HS-5 (cell line): Measurements from ENCODE around the gene LARP4B.
"Not testable (repeated sequence)": the region's sequence is repeated elsewhere in the genome, so short reads cannot be mapped to it uniquely, and the experiment has no call there.

Experiments used
- DNase-seq: peaks from one replicate; pipeline ENCODE4 v3.0.0-alpha.2; 2012; ENCODE audit warnings: low read depth

Gene LARP4B

DNA sequence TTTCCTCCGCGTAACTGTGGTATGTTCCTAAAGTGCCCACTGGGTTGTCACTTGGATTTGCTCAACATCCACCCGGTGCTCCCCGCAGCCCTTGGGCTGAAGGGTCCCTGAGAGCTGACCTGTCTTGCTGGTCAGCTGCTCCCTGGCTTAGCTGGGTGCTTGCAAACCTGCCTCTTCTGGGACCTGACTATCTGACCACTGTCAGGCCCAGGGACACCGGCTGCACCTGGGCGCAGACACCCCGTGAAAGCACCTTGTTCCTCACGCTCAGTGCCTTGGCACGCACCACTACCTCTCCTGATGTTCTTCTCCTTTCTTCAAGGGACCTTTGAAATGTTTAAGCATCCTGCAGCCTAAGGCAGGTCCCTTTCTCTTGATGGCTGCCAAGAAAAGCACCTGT lies 26.6 kb upstream of the LARP4B start:
- DNase-seq: no peak

DNA sequence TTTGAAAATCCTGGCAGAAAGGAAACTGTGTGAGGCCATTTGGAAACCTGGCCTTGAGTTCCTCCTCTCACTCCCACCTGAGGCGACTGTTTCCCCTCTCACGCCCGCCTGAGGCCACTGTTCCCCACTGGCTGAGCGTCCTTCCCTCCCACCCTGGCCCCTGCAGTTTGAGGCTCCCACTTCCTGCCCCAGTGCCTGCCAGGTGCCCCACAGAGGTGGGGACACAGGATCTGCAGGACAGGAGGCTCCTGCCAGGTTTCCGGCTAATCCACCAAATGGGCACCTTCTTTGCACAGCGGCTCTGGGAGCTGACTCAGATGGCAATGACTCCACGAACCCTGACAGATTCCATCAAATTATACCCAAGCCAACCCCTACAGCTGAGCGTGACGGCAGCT lies 24.3 kb upstream of the LARP4B start:
- no peak for DNase-seq

DNA sequence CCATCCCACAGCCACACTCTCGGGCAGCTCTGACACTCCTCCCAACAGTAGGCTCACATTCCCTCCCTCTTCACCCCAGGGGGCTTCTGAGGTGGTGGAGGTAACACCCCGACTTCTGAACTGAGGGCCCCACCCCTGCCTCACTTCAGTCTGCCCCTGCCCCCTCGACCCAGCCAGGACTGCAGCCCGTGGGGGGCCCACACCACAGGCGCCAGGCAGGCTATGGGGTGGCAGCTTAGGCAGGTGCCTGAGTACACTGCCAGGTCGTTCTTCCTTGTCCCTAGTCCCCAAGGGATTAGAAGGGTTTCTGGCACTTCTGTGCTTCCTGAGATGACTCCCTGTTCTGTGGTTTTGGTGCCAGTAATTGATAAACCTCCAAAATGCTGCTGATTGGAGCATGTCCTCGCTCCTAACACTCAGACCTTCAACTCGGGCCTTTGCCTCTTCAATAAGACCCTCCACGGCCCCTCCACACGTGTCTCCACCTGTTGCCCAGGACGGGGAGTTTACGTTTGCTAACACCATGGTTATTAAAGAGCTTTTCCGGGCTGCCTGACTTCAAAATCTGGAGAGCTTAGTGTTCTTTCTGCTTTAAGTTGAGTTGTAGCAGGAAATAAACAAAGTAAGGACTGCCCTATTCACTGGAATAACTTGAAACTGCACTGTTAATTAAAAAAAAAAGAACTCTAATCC lies 23.8 kb upstream of the LARP4B start:
- no peak for DNase-seq

DNA sequence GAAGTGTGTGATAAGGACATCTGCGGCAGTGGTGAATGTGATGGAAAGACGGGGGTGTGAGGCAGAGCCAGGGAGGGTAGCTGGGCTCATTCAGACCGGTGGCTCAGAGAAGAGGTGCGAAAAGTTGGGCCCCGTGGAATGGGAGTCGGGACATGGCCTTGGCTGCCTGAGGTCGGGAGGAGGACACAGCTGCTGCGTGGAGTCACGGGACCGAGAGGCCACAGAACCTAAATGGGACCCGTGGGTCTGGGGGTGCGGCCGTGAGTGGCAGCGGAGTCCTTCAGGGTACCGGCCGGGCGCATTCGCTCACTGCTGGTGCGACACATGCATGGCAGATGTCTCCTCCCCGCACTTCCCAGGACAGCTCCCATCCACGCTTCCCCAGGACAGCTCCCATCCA lies 22.9 kb upstream of the LARP4B start:
- no peak for DNase-seq

DNA sequence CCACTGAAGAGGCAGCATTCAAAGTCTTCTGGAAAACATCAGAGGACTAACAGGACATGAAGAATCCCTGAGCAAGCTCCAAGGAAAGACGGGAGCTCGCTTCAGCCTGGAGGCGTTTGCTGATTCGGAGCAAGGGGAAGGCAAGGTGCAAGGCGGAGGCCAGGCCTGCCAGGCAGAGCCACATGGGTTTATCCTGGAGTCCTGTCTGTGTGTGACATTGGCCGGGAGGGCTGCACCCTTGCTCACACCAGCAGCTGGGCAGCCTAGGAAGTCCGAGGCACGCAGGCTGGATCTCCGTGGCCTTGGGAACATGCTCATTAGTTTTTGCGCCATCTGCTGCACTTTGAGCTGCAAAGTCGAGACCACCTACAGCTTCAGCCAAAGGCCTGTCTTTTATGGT lies 22.3 kb upstream of the LARP4B start:
- no peak for DNase-seq

DNA sequence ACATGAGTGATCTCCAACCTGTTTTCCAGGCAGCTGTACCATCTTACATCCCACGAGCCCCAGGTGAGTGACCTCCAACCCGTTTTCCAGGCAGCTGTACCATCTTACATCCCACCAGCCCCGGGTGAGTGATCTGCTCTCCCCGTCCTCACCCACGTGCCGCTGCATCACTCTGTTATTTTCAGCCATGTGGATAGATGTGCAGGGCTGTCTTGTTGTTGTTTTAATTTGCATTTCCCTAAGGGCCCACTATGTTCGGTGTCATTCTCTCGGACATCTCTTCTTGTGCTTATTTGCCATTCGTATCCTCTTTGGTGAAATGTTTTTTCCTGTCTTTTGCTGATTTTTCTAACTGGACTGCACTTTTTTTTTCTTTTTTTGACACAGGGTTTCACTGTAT lies 17.9 kb upstream of the LARP4B start:
- DNase-seq: no peak

DNA sequence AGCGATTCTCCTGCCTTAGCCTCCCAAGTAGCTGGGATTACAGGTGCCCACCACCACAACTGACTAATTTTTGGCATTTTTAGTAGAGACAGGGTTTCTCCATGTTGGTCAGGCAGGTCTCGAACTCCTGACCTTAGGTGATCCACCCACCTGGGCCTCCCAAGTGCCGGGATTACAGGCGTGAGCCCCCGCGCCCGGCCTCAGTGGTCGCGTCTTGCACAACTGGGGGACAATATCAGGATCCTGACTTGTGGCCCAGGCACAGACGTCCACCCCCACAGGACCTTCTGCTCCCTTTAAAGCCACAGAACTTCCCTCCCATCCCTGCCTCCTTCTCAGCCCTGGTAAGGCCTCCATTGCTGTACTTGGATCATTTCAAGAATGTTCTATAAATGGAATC lies 16.8 kb upstream of the LARP4B start:
- DNase-seq: no peak

DNA sequence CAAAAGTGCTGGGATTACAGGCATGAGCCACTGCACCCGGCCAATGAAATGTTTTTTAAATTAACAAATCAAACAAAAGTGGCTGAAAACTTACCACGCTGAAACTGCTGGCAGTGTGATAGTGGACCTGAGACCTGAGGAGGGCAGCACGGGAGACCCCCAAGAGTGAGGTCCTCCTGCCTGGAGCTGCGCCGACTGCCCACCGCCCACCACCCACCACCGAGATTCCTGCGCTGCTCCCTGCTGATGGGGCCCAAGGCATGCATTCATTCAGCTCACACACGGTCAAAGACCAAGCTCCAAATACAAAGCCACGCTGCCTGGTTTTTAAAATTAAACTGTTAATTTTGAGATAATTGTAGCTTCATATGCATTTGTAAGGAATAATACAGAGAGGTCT lies 16.4 kb upstream of the LARP4B start:
- DNase-seq: no peak

DNA sequence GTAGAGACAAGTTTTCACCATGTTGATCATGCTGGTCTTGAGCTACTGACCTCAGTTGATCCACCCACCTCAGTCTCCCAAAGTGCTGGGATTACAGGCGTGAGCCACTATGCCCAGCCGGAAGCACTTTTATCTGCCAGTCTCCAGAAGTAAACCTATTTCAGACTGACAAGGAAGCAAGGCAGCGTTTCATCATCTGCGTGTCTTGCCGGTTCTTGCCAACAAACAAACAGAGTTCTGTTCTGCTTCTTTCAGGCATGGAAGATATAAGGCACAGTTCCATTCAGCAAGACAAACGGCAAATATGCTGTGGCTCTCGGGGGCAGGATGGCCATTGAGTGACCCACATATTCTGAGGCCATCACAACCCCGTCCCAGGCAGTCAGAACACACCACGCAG lies 15.5 kb upstream of the LARP4B start:
- no peak for DNase-seq

DNA sequence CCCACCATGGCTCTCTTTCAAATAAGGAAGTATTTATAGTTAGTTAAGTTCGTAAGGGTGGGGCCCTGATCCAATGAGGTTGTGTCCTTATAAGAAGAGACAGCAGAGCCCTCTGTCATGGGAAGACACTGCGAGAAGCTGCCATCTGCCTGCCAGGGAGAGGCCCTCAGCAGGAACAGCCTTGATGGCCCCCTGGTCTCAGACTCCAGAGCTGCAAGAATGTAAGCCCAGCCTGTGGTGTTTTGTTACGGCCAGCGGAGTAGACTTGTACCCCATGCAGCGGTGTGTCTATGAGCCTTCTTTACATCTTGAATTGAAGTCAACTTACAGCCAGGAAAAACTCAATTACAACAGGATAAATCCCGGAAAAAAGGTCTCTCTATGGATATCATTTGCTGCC lies 14.3 kb upstream of the LARP4B start:
- no peak for DNase-seq

DNA sequence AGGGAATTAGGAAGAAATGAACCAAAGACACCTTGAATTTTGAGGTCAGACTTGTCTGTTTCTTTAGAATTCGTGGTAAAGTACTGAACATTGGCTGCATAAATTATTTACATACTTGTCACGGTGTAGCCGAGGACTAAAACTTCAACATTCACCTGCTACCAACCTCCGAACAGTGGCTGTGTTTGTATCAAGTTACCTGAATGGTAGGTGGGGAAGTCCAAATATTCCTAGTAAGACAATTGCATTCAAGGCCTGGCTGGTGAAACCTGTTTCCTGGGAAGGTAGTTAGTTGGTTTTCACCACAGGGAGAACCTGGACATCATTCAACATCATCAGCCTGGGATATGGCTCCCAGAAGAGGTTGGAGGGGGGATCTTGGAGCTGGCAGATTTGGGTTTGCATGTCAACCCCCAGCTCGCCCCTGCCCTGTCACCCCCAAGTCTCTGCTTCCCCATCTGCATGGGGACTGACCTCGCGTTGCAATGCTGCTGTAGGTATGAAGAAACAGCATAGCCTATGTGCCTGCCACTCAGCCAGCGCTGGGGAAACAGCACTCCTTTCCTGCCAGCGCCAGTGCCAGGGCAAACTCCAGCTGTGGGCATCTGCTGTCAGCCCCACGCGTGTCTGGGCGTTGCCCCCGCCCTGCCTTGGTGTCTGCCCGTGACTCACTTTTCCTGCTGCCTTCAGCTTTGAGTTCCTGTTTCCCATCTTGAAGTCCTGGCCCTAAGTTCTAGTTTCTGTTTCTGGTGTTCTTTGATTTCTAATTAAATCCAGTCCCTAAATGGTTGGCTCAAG lies 12.7 kb upstream of the LARP4B start:
- no peak for DNase-seq

DNA sequence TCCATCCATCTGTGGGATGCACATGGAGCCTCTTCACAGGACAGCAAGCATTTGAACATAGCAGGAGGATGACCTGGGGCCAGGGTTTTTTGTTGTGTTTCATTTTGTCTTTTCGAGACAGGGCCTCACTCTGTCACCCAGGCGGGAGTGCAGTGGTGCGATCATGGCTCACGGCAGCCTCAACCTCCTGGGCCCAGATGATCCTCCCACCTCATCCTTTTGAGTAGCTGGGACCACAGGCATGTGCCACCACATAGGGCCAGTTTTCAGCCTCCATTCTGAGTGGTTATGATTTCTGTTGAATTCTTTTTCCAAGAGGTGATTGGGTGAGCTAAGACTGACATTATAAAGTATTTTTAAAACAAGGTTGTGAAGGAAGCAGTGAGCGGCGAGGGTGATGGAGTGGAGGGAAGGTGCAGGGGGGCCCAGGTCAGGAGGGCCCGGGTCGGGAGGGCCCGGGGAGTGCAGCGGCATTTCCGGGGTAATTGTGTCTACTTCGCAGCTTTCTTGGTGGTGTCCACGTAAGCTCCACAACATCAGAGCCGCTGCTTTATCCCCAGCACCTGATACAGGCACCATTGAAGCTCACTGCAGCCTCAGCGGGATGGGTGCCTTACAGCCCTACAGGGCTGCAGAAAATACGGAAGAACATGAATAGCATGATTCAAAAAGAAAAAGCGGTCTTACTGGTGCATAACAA lies 12.0 kb upstream of the LARP4B start:
- no peak for DNase-seq

DNA sequence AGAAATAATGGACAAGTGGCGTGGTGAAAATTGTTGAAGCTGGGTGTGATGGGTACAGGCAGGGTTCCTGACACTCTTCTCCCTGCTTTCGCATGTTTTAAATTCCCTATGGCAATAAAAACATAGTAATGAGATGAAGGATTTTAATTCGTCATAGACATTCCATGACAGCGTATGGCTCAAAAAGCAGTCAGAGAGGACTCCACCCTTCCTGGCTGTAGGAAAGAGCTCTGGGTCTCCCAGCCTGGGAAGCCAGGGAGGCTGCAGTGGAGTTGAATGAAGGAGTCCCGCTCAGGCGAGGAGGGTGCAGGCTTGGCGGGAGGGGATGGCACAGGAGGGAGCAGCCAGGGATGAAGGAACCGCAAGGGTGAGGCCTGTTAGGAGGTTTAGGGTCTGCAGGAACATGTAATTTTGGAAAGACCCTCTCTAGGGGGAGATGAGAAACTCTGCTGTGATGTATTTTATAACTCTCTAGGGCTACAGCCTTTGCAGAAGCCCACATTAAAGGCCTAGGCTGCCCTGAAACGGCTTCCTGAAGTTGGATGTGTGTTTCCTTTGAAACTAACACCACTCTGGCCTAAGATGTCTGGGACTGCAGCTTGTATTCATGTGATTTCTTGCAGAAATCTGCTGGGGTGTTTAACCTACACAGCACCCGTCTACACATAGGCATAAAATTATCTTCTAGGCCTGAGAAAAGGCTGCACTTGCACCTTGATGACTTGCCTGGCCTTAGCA lies 7.6 kb upstream of the LARP4B start:
- no peak for DNase-seq

DNA sequence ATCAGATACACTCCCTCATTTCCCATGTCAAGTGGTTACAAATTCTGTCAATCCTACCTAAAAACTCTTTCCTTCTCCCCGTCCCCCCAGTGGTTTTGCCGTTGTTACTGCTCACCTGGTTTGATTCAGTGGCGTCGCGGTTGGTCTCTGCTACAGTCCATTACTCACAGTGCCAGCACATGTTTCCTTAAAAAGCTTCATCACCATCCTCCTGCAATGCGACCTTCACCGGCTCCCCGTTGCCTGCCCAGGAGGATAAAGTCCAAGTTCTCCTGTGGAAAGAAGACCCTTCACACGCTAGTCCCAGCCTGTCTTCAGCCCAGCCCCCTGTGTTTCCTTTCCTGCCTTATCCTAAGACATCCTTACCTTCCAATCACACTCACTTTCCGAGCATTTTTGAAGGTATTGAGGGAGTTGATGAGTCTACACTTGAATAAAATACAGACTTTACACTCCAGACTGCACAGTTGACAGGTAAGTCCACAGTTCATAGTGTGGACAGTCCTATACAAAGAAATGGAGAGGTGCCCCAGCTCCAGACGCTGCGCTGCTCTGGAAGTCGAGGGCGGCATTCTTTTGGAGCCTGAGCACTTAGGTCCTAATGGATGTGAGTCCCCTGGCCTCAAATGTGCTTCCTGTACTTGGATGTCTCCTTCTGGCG lies 3.4 kb upstream of the LARP4B start:
- no peak for DNase-seq

DNA sequence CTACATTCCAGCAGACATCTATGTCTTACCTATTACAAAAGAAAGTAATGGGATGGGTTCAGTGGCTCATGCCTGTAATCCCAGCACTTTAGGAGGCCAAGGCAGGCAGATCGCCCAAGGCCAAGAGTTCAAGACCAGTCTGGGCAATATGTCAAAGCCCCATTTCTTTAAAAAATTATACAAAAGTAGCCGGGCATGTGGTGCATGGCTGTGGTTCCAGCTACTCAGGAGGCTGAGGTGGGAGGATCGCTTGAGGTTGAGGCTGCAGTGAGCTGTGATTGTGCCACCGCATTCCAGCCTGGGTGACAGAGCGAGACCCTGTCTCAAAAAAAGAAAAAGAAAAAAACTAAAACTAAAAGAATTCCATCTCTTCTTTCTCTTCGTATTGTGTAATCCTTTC lies 2.7 kb upstream of the LARP4B start:
- DNase-seq: not testable (repeated sequence)

DNA sequence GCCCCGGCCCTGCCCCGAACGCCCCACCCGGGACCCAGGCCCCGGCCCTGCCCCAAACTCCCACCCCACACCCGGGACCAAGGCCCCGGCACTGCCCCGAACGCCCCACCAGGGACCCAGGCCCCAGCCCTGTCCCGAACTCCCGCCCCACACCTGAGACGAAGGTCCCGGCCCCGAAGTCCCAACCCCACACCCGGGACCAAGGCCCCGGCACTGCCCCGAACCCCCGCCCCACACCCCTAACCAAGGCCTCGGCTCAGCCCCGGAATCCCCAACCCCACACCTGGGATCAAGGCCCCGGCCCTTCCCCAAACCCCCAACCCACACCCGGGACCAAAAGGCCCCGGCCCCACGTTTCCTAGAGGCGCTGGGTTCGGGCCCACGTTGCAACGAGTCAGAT lies 1.1 kb upstream of the LARP4B start:
- DNase-seq: no peak

DNA sequence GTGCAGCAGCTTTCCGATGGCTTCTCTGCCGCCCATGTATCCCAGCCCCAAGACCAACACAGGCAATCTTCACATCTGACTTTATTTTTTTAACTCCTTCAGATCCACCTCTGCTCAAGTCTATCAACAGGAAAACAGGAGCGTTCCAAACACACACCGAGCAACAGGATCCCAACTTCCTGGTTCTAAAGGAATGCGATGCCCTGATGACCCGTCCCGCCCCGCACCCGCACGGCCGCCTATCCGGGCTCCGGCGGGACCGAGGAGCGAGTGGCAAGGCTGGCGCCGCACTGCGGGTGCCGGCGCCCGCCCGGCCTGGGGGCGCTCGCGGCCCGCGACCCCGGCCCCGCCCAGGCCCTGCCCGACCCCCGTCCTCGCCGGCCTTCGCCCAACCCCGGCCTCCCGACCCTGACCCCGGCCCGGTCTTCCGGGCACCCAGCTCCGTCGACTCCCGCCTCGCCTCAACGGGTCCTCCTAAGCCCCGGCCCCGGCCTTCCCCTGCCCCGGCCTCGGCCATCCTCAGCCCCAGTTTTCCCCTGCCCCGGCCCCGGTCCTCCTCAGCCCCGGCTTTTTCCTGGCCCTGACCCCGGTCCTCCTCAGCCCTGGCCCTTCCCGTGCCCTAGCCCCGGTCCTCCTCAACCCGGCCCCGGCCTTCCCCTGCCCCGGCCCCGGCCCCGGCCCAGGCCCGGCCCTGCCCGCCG lies 730 bp downstream of the LARP4B start:
- DNase-seq: no peak

DNA sequence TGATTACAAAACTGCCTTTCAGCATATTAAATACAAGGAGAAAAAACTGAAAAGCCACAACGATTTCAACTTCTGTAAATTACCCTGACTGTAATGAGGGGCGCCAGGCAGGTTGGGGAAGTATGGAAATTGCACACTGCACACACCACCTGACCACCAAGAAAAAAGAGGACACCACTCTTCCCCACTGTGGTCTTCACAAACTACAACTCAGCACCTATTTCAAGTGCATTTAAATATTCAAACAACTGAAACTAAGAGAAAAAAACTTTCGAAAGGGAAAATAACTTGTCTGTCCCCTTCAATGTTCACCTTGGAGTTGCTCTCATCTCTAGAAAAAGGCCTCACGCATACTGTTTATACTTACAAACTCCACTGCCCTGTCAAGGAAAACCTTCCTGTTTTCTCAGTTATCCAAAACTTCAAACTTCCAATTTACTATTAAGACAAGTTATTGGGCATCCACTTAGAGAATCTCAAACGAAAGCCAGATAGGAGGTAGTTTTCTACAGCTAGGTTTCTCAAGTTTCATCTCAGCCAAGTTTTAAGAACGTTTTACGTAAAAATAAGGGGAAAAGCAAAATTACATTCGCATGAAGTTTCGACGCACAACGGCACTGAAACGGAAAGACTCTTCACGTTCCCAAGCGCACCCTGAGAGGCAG lies 1.4 kb downstream of the LARP4B start:
- DNase-seq: no peak

DNA sequence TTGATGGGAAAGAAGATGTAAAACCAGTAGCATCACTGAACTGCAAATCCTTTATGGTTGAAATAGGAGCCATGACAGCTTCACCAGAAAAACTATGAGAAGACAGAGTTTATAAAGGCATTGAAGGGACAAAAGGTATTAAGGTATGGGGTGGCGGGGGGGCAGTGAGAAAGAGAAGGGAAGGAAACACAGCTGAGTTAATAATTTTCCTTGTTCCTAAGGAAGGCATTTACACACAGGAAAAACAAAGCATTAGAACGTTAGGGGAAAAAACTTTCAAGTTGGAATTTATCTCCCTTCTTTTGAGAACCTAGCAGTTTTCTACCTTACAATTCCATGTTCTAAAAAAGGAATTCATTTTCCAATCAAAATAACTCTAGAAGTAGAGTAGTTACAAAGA lies 4.4 kb downstream of the LARP4B start:
- DNase-seq: no peak

DNA sequence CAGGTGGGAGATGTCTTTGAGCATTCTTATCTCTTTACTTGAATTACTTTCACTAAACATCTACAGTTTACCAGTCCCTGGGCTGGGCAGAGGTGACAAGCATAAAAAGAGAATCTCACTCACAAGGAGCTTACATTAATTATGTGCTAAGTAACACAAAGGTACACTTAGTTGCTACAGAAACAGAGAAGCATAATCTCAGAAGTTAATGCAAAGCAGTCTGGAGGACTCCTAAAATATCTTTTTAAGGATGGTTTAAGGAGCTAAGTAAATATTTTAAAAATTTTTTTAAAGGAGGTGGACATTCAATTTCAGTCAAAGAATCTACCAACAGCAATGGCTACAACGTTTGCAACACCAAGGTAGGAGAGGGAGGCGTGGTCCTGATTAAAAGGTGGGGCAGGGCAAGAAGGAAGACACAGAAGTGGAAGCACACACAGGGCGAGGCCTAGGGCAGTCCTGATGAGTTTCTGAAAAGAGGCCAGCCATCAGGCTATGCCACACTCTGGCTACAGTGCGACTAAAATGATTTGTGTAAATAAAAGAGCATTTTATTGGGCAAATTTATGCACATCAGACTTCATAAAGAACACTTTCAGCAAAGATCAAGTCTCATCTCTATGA lies 5.3 kb downstream of the LARP4B start:
- DNase-seq: no peak

DNA sequence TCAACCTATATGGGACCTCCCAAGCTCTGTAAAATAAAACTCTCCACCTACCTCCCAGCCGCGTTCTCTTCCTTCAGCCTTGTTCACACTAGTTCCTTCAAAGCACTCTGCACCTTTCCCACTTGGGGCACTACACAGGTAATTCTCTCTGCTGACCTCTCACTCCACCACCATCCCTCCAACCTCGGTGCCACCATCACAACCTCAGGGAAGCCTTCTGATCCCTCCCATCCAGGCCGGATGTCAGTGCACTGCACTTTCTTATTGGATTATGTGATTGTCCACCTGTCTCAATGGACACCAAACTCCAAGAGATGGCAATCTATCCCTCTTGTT lies 7.0 kb downstream of the LARP4B start:
- DNase-seq: no peak
